Endometrial microvascular endothelial cells (primary cell): Measurements from ENCODE around the gene SLC35F4. TPM values are rescaled to one million over a fixed set of nuclear protein-coding genes. Genes with fewer than 3 reads are reported as not detected.
"Not testable (repeated sequence)": the region's sequence is repeated elsewhere in the genome, so short reads cannot be mapped to it uniquely, and the experiment has no call there.

ENCODE experiments used
- in situ Hi-C: cut with HindIII; loops from 2 replicates; pipeline ENCODE4 v1.10.0; 2017; ENCODE audit warnings: low sequenced_read_pairs, low pct_unique_long_range_greater_than_20kb; ENCODE audit errors: inconsistent ontology term
- total RNA-seq: library from RNA; depleted of rRNA; stranded (reverse); fragments of >200 nt; gene quantifications from one replicate; pipeline ENCODE4 v1.2.3, GENCODE V29; 2015; ENCODE audit errors: inconsistent ontology term

Gene SLC35F4
- total RNA-seq, 1 donor from 2014 or later = not detected

- in situ Hi-C loops = no loop called here
These were observed 119.3 kb downstream of the SLC35F4 start for GRCh38 chr14:57746563-57746962.

- in situ Hi-C loops = no loop called here
These were observed 126.4 kb downstream of the SLC35F4 start for GRCh38 chr14:57739516-57739915.

DNA sequence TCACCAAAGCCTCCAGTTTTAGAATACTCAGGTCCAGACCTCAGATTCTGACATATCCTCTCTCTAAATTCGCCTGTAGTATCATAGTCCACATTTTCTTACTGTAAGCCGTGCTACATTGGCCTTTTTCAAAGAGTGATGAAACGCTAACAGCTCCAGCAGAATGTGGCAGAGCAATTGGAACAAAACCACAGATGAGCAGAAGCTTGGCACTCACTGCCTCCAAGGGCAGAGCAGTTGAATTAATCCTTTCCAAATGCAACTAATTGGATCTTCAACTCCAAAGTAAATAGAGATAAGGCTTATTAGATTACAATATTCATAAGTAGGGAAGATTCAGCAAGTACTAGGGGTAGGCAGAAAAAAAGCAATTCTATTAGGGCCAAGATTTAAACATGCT, 128.3 kb downstream of the SLC35F4 start:
- in situ Hi-C loops = no loop called here

DNA sequence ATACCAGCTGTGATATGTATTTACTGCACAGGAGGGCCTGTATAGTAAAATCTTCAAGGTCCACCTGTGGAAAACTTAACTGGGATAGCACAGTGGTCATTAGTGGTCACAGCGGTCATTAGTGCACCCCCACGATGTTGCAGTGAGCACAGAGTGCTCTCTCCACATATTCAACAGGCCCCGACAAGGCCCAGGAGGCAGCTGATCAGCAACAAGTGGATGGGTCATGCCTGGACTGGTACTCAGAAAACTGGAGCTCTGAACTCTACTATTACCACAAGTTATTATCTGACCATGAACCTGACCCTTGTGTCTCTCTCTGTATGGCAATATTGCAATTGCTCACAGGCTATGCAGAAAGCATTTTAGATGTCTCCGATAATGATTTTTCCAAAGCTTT, 129.5 kb downstream of the SLC35F4 start:
- in situ Hi-C loops = no loop called here

DNA sequence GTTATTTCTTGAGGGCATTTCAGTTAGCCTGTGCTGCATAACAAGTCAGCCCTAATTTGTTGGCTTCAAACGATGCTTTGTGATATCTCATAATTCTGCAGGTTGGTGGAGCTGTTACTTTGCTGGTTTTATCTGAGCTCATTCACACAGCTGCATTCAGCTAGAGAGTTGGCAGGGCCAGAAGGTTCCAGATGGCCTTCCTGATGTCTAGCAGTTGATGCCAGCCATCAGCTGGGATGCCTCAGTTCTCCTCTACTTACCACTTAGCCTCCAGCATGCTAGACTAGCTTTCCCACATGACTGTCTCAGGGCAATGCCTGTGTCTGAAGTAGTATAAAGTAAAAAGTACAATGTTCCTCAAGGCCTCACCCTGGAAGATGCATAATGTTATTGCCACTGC, 130.6 kb downstream of the SLC35F4 start:
- in situ Hi-C loops = no loop called here

GRCh38 chr14:57732463-57733285, 133.2 kb downstream of the SLC35F4 start:
- in situ Hi-C loops = no loop called here

DNA sequence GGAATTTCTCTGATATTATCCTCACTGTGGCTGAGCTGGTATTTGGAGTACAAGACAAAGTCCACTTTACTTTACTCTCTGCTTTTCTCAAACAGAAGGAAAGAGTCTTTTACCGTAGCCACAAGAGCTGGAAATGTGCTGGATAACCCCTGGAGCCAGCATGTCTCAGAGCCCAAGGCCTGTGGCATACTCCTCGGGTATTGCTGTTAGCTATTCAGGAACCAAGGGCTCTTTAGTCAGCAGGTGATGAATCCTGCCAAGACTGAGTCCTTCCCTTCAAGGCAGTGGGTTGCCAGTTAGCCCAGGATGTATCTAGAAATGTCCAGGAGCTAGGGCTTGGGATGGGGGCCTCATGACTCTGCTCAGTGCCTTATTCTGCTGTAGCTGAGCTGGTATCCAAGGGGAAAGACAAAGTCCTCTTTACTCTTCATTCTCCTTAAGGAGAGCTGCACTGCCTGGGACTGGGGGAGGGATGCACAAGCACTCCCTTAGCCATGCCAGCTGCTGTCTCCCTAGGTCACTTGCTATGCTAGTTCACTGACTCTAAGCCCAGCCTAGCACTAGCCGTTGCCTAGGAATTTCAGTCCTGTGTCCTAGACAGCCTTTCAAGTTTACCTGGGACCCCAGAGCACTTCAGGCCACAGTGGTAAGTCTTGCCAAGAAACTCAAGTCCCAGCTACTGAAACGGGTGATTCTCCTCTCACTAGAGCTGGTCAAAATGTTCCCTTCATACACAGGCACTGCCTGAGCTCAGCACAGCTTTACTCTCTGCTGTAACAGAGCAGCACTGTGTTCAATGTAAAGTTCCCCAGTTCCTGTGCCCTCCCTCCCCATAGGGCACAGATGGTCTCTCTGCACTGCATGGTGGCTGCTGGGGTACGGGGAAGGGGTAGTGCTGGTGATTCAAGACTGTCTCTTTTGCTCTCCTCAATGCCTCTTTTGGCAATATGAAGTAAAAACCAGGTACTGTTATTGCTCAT, 136.4 kb downstream of the SLC35F4 start:
- in situ Hi-C loops = no loop called here

GRCh38 chr14:57725399-57726077, 140.4 kb downstream of the SLC35F4 start:
- in situ Hi-C loops = no loop called here

GRCh38 chr14:57722141-57722540, 143.8 kb downstream of the SLC35F4 start:
- in situ Hi-C loops = not testable (repeated sequence)

DNA sequence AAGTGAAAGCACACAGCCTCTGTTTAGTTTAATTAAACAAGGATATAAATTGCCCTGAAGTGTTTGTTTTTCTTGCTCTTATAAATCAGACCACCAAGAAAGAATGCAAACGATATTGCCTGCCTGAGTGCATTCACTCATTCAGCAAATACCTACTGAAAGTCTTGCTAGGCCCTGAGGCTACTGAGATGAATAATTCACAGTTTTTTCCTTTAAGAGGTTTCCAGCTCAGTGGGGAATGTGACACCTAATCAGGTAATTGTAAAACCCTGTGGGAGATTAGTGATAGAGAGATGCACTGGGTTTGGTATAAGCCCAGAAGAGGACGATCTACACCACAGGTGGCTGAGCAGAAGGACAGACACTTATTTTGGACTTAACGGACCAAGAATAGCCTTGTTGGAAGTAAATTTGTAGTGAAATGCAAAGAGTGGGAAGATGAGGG, 151.4 kb downstream of the SLC35F4 start:
- in situ Hi-C loops = no loop called here

- in situ Hi-C loops = no loop called here
These were observed 153.2 kb downstream of the SLC35F4 start for GRCh38 chr14:57712698-57713097.

GRCh38 chr14:57712102-57712501, 153.8 kb downstream of the SLC35F4 start:
- in situ Hi-C loops = no loop called here

- in situ Hi-C loops = no loop called here
These were observed 156.0 kb downstream of the SLC35F4 start for GRCh38 chr14:57709909-57710308.

DNA sequence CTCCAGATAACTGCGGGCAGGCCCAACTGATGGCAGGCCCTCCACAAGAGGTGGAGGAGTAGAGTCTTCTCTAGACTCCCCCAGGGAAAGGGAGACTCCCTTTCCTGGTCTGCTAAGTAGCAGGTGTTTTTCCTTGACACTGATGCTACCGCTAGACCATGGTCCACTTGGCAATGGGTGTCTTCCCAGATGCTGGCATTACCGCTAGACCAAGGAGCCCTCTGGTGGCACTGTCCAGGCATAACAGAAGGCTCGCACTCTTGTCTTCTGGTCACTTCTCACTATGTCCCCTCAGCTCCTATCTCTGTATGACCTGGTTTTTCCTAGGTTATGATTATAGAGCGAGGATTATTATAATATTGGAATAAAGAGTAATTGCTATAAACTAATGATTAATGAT, 156.8 kb downstream of the SLC35F4 start:
- in situ Hi-C loops = not testable (repeated sequence)

DNA sequence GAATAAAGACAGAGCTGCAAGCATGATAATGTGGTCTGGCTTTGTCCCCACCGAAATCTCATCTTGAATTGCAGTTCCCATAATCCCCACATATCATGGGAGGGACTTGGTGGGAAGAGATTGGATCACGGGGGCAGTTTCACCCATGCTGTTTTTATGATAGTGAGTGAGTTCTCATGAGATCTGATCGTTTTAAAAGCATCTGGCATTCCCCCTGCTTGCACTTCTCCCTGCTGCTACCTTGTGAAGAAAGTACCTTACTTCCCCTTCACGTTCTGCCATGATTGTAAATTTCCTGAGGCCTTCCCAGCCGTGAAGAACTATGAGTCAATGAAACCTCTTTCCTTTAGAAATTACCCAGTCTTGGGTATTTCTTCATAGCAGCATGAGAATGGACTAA, 158.7 kb downstream of the SLC35F4 start:
- in situ Hi-C loops = no loop called here

DNA sequence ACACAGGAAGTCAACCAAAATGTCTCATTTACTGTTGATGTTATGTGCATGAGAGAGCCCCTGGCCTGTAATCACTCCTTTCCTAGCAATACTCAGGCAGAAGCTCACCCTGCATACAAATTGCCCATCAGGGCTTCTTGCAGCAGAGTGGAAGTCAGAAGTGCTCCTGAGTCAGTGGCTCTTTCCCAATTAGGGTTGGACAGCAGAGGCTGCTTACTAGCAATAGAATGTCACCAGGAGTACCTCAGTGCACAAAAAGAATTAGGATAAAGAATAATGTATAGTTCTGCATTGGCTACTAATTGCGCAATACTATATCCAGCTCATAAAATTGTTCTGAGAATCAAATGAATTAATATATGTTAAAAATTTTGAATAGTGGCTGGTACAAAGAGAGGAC, 161.1 kb downstream of the SLC35F4 start:
- in situ Hi-C loops = no loop called here

DNA sequence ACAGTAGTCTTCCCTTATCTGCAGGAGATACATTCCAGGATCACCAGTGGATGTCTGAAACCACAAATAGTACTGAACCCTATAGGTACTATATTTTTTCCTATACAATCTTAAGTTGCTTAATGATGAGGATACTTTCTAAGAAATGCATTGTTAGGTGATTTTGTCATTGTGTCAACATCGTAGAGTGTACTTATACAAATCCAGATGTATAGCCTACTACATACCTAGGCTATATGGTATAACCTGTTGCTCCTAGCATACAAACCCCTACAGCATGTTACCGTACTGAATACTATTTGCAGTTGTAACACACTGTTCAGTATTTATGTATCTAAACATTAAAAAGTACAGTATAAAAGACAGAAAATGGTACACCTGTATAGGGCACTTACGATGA, 165.9 kb downstream of the SLC35F4 start:
- in situ Hi-C loops = no loop called here

GRCh38 chr14:57692671-57693070, 173.2 kb downstream of the SLC35F4 start:
- in situ Hi-C loops = no loop called here

- in situ Hi-C loops = no loop called here
These were observed 178.5 kb downstream of the SLC35F4 start for GRCh38 chr14:57687416-57687815.
